BJ (cell line): ENCODE measurements around the gene TMEM131. TPM values are rescaled to one million over a fixed set of nuclear protein-coding genes. Genes with fewer than 3 reads are reported as not detected.

Source experiments
- CTCF ChIA-PET: fragments of 350-600 bp; formaldehyde crosslinking; extraction: SDS; loops from one replicate; lab custom pipeline; 2021; ENCODE audit warnings: antibody characterized with exemption, inconsistent platforms; lab: Yijun Ruan, JAX
- POLR2A ChIA-PET: fragments of 300-600 bp; sonication (Branson Sonifier 250); formaldehyde crosslinking; extraction: SDS; loops from one replicate; lab custom pipeline; 2021; ENCODE audit warnings: antibody characterized with exemption; lab: Charles Lee
- DNase-seq: peaks from one replicate; pipeline ENCODE4 v3.0.0-alpha.2; 2011; ENCODE audit warnings: low read depth
- H3K27me3 ChIP-seq: 2 replicates; pipeline ENCODE4 v1.6.0; 2011; ENCODE audit warnings: low read length; ENCODE audit not compliant: control insufficient read depth, insufficient read depth
- H3K36me3 ChIP-seq: 2 replicates; pipeline ENCODE4 v1.5.1; 2011; ENCODE audit warnings: low read length; ENCODE audit not compliant: control insufficient read depth, insufficient read depth
- H3K4me3 ChIP-seq: 2 replicates; pipeline ENCODE4 v1.5.1; 2011; ENCODE audit warnings: low read depth, mild to moderate bottlenecking, control low read depth, low read length
- polyA plus RNA-seq: library from polyadenylated mRNA; depleted of rRNA; stranded (reverse); fragments of >200 nt; gene quantifications from 2 replicates; pipeline ENCODE4 v1.2.3, GENCODE V29; 2011
- TF ChIP-seq, protein P1 (sequence below): IDR thresholded peaks from 2 replicates; pipeline ENCODE4 v1.5.1; 2011; ENCODE audit warnings: low read depth, mild to moderate bottlenecking, control low read depth, inconsistent platforms, low read length, moderate library complexity; ENCODE audit not compliant: insufficient read depth

TMEM131 gene
- polyA plus RNA-seq, 1 experiment = 11.8 TPM

DNA sequence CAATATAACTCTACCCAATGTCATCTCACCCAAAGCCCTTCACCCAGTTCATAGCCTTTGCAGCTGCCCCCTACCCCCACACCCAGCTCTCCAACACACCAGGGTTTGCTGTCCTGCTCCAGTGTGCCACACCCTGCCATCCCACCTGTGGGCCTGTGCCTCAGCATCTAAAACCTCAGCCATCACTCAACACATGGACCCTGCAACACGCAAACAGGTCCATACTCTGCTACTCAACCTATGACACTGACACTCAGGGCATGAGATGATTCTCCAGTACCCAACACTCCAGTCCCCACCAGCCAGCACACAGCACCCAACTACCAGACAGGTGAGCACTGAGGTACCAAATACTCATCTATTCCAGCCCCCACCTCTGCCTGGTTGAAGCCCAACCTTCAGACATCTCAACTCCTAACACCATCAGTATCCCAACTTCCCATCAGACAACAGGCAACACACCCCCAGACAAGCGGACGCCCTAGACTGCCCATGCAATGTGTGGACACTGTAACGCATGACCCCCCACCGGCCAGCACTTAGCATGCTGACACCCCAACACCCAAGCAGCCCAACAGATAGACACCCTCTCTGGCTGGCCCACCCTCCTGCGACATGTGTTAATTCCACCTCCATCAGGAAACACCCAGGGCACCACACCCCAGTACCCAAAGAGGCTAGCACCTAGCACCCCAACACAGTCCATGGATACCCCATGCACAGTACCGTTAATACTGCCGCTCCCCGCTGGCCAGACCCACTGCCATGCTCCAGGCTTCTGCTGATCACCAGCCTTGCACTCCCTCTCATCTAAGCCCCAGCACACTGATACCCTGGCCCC is 257.3 kb downstream of the TMEM131 start:
- no peaks in the 10 kb centered on the region for H3K27me3 ChIP-seq
- ChIA-PET POLR2A (no interaction called here), CTCF (interaction anchor here (1.1 to 3.5 kb wide), 2 partner anchors 12 to 649 kb away, joined by 3 to 28 read pairs; no protein-coding TSS in a partner anchor)
- no peak overlapping the region for H3K4me3 ChIP-seq
- H3K36me3 ChIP-seq = no peaks in the 10 kb centered on the region
- no peak for DNase-seq
- TF ChIP-seq, protein P1, sequence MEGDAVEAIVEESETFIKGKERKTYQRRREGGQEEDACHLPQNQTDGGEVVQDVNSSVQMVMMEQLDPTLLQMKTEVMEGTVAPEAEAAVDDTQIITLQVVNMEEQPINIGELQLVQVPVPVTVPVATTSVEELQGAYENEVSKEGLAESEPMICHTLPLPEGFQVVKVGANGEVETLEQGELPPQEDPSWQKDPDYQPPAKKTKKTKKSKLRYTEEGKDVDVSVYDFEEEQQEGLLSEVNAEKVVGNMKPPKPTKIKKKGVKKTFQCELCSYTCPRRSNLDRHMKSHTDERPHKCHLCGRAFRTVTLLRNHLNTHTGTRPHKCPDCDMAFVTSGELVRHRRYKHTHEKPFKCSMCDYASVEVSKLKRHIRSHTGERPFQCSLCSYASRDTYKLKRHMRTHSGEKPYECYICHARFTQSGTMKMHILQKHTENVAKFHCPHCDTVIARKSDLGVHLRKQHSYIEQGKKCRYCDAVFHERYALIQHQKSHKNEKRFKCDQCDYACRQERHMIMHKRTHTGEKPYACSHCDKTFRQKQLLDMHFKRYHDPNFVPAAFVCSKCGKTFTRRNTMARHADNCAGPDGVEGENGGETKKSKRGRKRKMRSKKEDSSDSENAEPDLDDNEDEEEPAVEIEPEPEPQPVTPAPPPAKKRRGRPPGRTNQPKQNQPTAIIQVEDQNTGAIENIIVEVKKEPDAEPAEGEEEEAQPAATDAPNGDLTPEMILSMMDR = no peak

GRCh38 chr2:97737421-97738178 is 258.1 kb downstream of the TMEM131 start:
- TF ChIP-seq, protein P1 = no peak
- ChIA-PET CTCF (interaction anchor here (0.7 to 1.1 kb wide), 2 partner anchors 28 to 29 kb away, joined by 3 to 4 read pairs; no protein-coding TSS in a partner anchor), POLR2A (no interaction called here)
- no peaks in the 10 kb centered on the region for H3K36me3 ChIP-seq
- H3K27me3 ChIP-seq = no peaks in the 10 kb centered on the region
- no peak overlapping the region for H3K4me3 ChIP-seq
- no peak for DNase-seq

DNA sequence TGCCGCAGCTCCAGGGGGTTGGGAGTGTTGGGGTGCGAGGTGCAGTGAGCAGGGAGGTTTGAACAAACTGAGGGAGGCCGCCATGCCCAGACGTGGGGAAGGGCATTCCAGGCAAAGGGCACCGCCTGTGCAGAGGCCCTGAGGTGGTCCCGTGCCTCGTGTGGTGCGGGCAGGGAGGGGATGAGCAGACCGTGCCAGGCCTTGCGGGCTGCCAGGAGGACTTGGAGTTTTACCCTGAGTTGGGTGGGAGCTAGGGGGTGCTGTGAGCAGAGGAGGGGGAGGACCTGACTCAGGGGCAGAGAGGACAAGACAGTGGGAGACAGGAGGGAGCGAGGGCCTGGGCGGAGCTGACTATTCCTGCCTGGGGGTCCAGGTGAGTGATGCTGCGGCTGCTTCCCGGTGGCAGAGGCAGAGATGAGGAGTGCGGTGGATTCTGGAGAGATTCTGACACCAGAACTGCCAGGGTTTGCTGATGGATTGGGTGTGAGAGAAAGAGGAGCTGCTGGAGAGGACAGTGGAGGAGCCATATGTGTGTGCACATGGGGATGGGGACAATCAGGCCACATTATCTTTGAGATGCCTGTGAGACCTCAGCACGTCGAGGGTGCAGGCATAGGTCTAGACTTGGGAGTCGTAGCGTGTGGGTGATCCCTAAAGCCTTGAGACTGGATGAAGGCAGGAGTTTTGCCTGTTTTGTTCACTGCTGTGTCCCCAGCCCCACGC is 259.0 kb downstream of the TMEM131 start:
- H3K36me3 ChIP-seq = no peaks in the 10 kb centered on the region
- POLR2A ChIA-PET = no interaction called here
- DNase-seq = no peak
- no peak overlapping the region for H3K4me3 ChIP-seq
- H3K27me3 ChIP-seq = no peaks in the 10 kb centered on the region
- CTCF ChIA-PET = interaction anchor here (0.7 to 1.1 kb wide), 2 partner anchors 28 to 29 kb away, joined by 3 to 4 read pairs; no protein-coding TSS in a partner anchor
- TF ChIP-seq, protein P1 = no peak

DNA sequence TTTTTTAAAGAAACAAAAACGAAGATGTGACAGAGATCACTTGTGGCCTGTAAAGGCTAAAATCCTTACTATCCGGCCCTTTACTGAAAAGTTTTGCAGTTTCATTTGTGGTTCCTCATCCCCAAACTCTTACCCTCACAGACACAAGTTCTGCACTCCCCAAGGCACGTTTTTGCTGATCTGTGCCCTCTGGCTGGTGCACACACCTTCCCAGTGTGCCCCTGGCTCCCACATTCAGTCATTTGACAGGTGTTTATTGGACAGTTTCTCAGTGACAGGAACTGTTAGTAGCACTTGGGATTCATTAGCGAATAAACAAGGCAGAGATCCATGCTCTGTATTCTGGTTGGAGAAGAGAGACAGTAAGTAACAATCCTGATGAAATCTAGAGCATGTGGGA is 259.6 kb downstream of the TMEM131 start:
- ChIA-PET POLR2A (no interaction called here), CTCF (interaction anchor here (1.1 kb wide), 1 partner anchor 27 kb away, joined by 4 read pairs; no protein-coding TSS in a partner anchor)
- DNase-seq = no peak
- Histone ChIP-seq H3K27me3 (no peaks in the 10 kb centered on the region), H3K36me3 (no peaks in the 10 kb centered on the region), H3K4me3 (no peak overlapping the region)
- TF ChIP-seq, protein P1 = no peak

- no peak overlapping the region for H3K4me3 ChIP-seq
- H3K36me3 ChIP-seq = no peaks in the 10 kb centered on the region
- H3K27me3 ChIP-seq = no peaks in the 10 kb centered on the region
- DNase-seq = no peak
- ChIA-PET POLR2A (no interaction called here), CTCF (no interaction called here)
- TF ChIP-seq, protein P1 = no peak
Measured at GRCh38 chr2:97735161-97735561, 260.6 kb downstream of the TMEM131 start.
